Left kidney (tissue), 2 donors: ENCODE results near the gene ENO3. TPM values are rescaled to one million over a fixed set of nuclear protein-coding genes. Genes with fewer than 3 reads are reported as not detected.

Experiments used
- DNase-seq: peaks from one replicate; pipeline ENCODE4 v3.0.0-alpha.2; 2013
- polyA plus RNA-seq: library from polyadenylated mRNA; unstranded; fragments of 120-200 nt; gene quantifications from one replicate; pipeline ENCODE4 v1.2.1, GENCODE V29; 2013; ENCODE audit not compliant: insufficient read length

Gene ENO3
- polyA plus RNA-seq, 1 donor = 23.4 TPM

DNA sequence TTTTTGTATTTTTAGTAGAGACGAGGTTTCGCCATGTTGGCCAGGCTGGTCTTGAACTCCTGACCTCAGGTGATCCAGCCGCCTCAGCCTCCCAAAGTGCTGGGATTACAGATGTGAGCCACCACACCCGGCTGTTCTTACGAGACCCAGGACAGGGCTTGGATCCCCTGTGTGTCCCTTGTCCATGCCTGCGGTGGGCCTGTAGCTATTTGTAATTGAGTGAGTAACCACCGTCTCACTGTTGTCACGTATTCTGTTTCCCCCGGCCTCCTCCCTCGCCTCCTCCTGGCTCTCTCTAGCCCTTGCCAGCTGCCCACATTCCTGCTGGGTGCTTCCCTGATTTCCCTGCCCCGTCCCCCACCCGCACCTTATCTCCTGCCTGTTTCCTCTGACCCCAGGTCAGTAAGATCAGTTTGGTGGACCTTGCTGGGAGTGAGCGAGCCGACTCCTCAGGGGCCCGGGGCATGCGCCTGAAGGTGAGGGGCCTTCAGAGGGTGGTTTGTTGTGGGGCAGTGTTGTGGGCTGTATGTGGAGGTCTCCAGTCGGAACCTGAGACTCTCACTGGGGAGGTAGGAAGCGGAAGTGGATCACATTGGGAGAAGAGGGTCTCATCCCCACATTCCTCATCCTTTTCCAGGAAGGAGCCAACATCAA lies 52.4 kb downstream of the ENO3 start:
- no peak for DNase-seq

Other genes with a start within 250 kb of the ENO3 start
- 46.5 TPM for gene PELP1, start 247.0 kb upstream of the ENO3 start, polyA plus RNA-seq
- 32.7 TPM for gene ARRB2, start 240.5 kb upstream of the ENO3 start, polyA plus RNA-seq
- gene MED11, start 219.7 kb upstream of the ENO3 start, polyA plus RNA-seq = 23.1 TPM
- 0.32 TPM for gene ZMYND15, start 211.3 kb upstream of the ENO3 start, polyA plus RNA-seq
- 9.5 TPM for gene CXCL16, start 211.2 kb upstream of the ENO3 start, polyA plus RNA-seq
- gene TM4SF5, start 179.2 kb upstream of the ENO3 start, polyA plus RNA-seq = 1.1 TPM
- gene VMO1, start 164.8 kb upstream of the ENO3 start, polyA plus RNA-seq = 0.33 TPM
- gene GLTPD2, start 162.2 kb upstream of the ENO3 start, polyA plus RNA-seq = 4.1 TPM
- 122 TPM for gene PSMB6, start 155.0 kb upstream of the ENO3 start, polyA plus RNA-seq
- gene PLD2, start 144.0 kb upstream of the ENO3 start, polyA plus RNA-seq = 44.5 TPM
- 69.7 TPM for gene MINK1, start 117.8 kb upstream of the ENO3 start, polyA plus RNA-seq
- gene C17orf107, start 51.6 kb upstream of the ENO3 start, polyA plus RNA-seq = 0.71 TPM
- gene CHRNE, start 48.0 kb upstream of the ENO3 start, polyA plus RNA-seq = 1.2 TPM
- 3.2 TPM for gene GP1BA, start 18.8 kb upstream of the ENO3 start, polyA plus RNA-seq
- gene SLC25A11, start 11.1 kb upstream of the ENO3 start, polyA plus RNA-seq = 65.3 TPM
- 136 TPM for gene RNF167, start 10.9 kb upstream of the ENO3 start, polyA plus RNA-seq
- 323 TPM for gene PFN1, start 2.6 kb upstream of the ENO3 start, polyA plus RNA-seq
- gene SPAG7, start 16.7 kb downstream of the ENO3 start, polyA plus RNA-seq = 87.8 TPM
- 31.7 TPM for gene CAMTA2, start 36.6 kb downstream of the ENO3 start, polyA plus RNA-seq
- 8.8 TPM for gene INCA1, start 46.4 kb downstream of the ENO3 start, polyA plus RNA-seq
- 83.5 TPM for gene KIF1C, start 46.8 kb downstream of the ENO3 start, polyA plus RNA-seq
- 0.47 TPM for gene SLC52A1, start 84.3 kb downstream of the ENO3 start, polyA plus RNA-seq
- gene ZFP3, start 127.3 kb downstream of the ENO3 start, polyA plus RNA-seq = 19.1 TPM
- 54.4 TPM for gene ZNF232, start 160.8 kb downstream of the ENO3 start, polyA plus RNA-seq
- 13.8 TPM for gene USP6, start 164.9 kb downstream of the ENO3 start, polyA plus RNA-seq
- 28.7 TPM for gene ZNF594, start 240.7 kb downstream of the ENO3 start, polyA plus RNA-seq